Gastrocnemius medialis (tissue), 4 donors: ENCODE measurements around the gene CYYR1.

Experiments
- CTCF ChIP-seq, 5 experiments: fragments of 450-650 bp in 3 of 5; fragments of 200-600 bp in 2 of 5; sonication (generic) in 2 of 5; IDR thresholded peaks in 4 of 5; conservative IDR thresholded peaks in 1 of 5; 1 replicate in 4 of 5; 2 replicates in 1 of 5; pipeline ENCODE4 v1.5.1; 2016 to 2019; ENCODE audit warnings: antibody characterized with exemption in 5 of 5, mild to moderate bottlenecking in 3 of 5, moderate library complexity in 3 of 5
- POLR2A ChIP-seq, 2 donors: fragments of 450-650 bp; IDR thresholded peaks; one replicate each; pipeline ENCODE4 v1.6.1; 2017; ENCODE audit warnings: antibody characterized with exemption in 2 of 2, mild to moderate bottlenecking in 2 of 2, moderate library complexity in 2 of 2

- no peak for TF ChIP-seq CTCF (IDR thresholded peaks at IDR 0.05 in 4 of 5, conservative IDR thresholded peaks at IDR 0.05 in 1 of 5)
- TF ChIP-seq POLR2A (IDR thresholded peaks at IDR 0.05), result no peak
Observed at GRCh38 chr21:26432410-26432809, 140.7 kb downstream of the CYYR1 start.
